Neural cell (in vitro differentiated cells): Measurements from ENCODE around the gene TAS2R9. TPM values are rescaled to one million over a fixed set of nuclear protein-coding genes. Genes with fewer than 3 reads are reported as not detected.
"Not testable (repeated sequence)": the region's sequence is repeated elsewhere in the genome, so short reads cannot be mapped to it uniquely, and the experiment has no call there.

Experiments used
- H2AFZ ChIP-seq: fragments of 200-600, 300-800 bp; sonication (generic), shearing (Covaris generic); 2 replicates; pipeline ENCODE4 v1.6.0; 2014; ENCODE audit warnings: low read depth, mild to moderate bottlenecking, antibody characterized with exemption, low read length, moderate library complexity
- H3F3A ChIP-seq: fragments of 200-600 bp; shearing (Covaris generic); 2 replicates; pipeline ENCODE4 v1.6.1; 2016; ENCODE audit warnings: mild to moderate bottlenecking, moderate library complexity, mixed read lengths, antibody characterized with exemption, low read length; ENCODE audit not compliant: insufficient read depth, poor library complexity, severe bottlenecking
- H3K27ac ChIP-seq: fragments of 200-600, 300-800 bp; sonication (generic), shearing (Covaris generic); 2 replicates; pipeline ENCODE4 v1.5.1; 2014; ENCODE audit warnings: mild to moderate bottlenecking, low read length, moderate library complexity
- H3K27me3 ChIP-seq: fragments of 300-800, 200-600 bp; sonication (generic), shearing (Covaris generic); 2 replicates; pipeline ENCODE4 v1.6.0; 2014; ENCODE audit warnings: mild to moderate bottlenecking, low read depth, low read length, moderate library complexity; ENCODE audit not compliant: insufficient read depth
- H3K36me3 ChIP-seq: fragments of 300-800, 200-600 bp; sonication (generic), shearing (Covaris generic); 2 replicates; pipeline ENCODE4 v1.5.1; 2014; ENCODE audit warnings: mild to moderate bottlenecking, antibody characterized with exemption, low read length, moderate library complexity; ENCODE audit not compliant: insufficient read depth
- H3K4me2 ChIP-seq: fragments of 300-800, 200-600 bp; sonication (generic), shearing (Covaris generic); 2 replicates; pipeline ENCODE4 v1.6.0; 2014; ENCODE audit warnings: mild to moderate bottlenecking, low read length
- H3K4me3 ChIP-seq: fragments of 300-800, 200-600 bp; sonication (generic), shearing (Covaris generic); 2 replicates; pipeline ENCODE4 v1.5.1; 2014; ENCODE audit warnings: mild to moderate bottlenecking, low read length, moderate library complexity
- H3K79me2 ChIP-seq: fragments of 200-600 bp; shearing (Covaris generic); replicated peaks from 2 replicates; pipeline ENCODE4 v1.6.0; 2014; ENCODE audit warnings: mild to moderate bottlenecking, low read length, moderate library complexity; ENCODE audit not compliant: insufficient read depth
- H3K9ac ChIP-seq: fragments of 300-800, 200-600 bp; sonication (generic), shearing (Covaris generic); 2 replicates; pipeline ENCODE4 v1.6.1; 2016; ENCODE audit warnings: mild to moderate bottlenecking, low read length, mixed read lengths
- H3K9me2 ChIP-seq: fragments of 200-600 bp; shearing (Covaris generic); 2 replicates; pipeline ENCODE4 v1.6.1; 2016; ENCODE audit warnings: mild to moderate bottlenecking, low read length, mixed read lengths; ENCODE audit not compliant: insufficient read depth
- H3K9me3 ChIP-seq: fragments of 200-600, 300-800 bp; sonication (generic), shearing (Covaris generic); 2 replicates; pipeline ENCODE4 v1.6.1; 2016; ENCODE audit warnings: mild to moderate bottlenecking, mixed run types, low read length, moderate library complexity, mixed read lengths
- H4K20me1 ChIP-seq: fragments of 200-600 bp; shearing (Covaris generic); 2 replicates; pipeline ENCODE4 v1.6.1; 2016; ENCODE audit warnings: mild to moderate bottlenecking, mixed run types; ENCODE audit not compliant: insufficient read depth
- CTCF ChIP-seq: fragments of 450-650 bp; IDR thresholded peaks from 2 replicates; pipeline ENCODE4 v1.5.1; 2014; ENCODE audit warnings: antibody characterized with exemption, mild to moderate bottlenecking, moderate library complexity; ENCODE audit not compliant: poor library complexity, severe bottlenecking
- EP300 ChIP-seq: fragments of 450-650 bp; conservative IDR thresholded peaks from 2 replicates; pipeline ENCODE4 v1.6.1; 2014; ENCODE audit warnings: antibody characterized with exemption, mild to moderate bottlenecking, moderate library complexity; ENCODE audit not compliant: poor library complexity, severe bottlenecking
- EZH2 ChIP-seq: fragments of 200-600, 300-800 bp; shearing (Covaris generic), sonication (generic); IDR thresholded peaks from 2 replicates; pipeline ENCODE4 v1.6.1; 2014; ENCODE audit warnings: antibody characterized with exemption, low read length, borderline replicate concordance, mild to moderate bottlenecking; ENCODE audit not compliant: insufficient read depth, poor library complexity, severe bottlenecking
- MXI1 ChIP-seq: fragments of 450-650 bp; conservative IDR thresholded peaks from 2 replicates; pipeline ENCODE4 v1.6.1; 2014; ENCODE audit warnings: antibody characterized with exemption, mild to moderate bottlenecking; ENCODE audit not compliant: poor library complexity, severe bottlenecking
- POLR2AphosphoS5 ChIP-seq: IDR thresholded peaks from 2 replicates; pipeline ENCODE4 v1.6.1; 2012
- RAD21 ChIP-seq: fragments of 450-650 bp; conservative IDR thresholded peaks from 2 replicates; pipeline ENCODE4 v1.6.1; 2014; ENCODE audit warnings: antibody characterized with exemption, mild to moderate bottlenecking, moderate library complexity
- REST ChIP-seq: IDR thresholded peaks from 2 replicates; pipeline ENCODE4 v1.6.1; 2012; ENCODE audit warnings: borderline replicate concordance
- SMC3 ChIP-seq: fragments of 450-650 bp; conservative IDR thresholded peaks from 2 replicates; pipeline ENCODE4 v1.6.1; 2014; ENCODE audit warnings: antibody characterized with exemption, mild to moderate bottlenecking, moderate library complexity; ENCODE audit not compliant: poor library complexity
- TAF1 ChIP-seq: IDR thresholded peaks from 2 replicates; pipeline ENCODE4 v1.6.1; 2012; ENCODE audit warnings: low read depth
- polyA plus RNA-seq: library from polyadenylated mRNA; depleted of rRNA; stranded (reverse); fragments of >200 nt; gene quantifications from 2 replicates; pipeline ENCODE4 v1.2.3, GENCODE V29; 2014

Gene TAS2R9
- polyA plus RNA-seq, 1 donor from 2014 or later = 0.32 TPM

DNA sequence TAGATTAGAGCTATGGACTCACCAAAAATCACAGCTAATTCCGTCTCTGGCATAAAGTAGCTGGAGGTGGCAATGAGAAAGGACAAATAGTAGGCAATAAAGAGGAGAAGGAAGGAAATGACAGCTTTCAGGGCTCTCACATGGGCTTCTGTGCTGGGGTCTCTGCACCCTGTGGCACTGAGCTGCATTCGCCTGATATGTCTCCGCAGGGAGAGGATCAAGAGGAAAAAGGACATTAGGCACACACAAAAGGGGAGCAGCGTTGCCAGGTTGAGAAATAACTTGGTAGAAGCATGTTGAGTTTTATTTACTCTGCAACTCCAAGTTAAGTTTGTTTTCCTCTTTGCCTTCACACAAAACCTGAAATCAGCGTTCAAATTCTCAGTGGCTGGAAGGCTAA lies 8.2 kb downstream of the TAS2R9 start:
- Histone ChIP-seq H3K27ac (no peak overlapping the region), H2AFZ (no peak overlapping the region), H3K79me2 (no peaks in the 10 kb centered on the region), H3K27me3 (no peaks in the 10 kb centered on the region), H3F3A (no peaks in the 10 kb centered on the region), H3K36me3 (no peaks in the 10 kb centered on the region), H3K4me3 (no peak overlapping the region), H3K9me3 (no peaks in the 10 kb centered on the region), H3K9me2 (no peaks in the 10 kb centered on the region), H3K9ac (no peak overlapping the region), H3K4me2 (no peak overlapping the region), H4K20me1 (no peaks in the 10 kb centered on the region)
- TF ChIP-seq CTCF (no peak), RAD21 (no peak), EZH2 (no peak), TAF1 (no peak), MXI1 (no peak), SMC3 (no peak), EP300 (no peak), REST (no peak)

DNA sequence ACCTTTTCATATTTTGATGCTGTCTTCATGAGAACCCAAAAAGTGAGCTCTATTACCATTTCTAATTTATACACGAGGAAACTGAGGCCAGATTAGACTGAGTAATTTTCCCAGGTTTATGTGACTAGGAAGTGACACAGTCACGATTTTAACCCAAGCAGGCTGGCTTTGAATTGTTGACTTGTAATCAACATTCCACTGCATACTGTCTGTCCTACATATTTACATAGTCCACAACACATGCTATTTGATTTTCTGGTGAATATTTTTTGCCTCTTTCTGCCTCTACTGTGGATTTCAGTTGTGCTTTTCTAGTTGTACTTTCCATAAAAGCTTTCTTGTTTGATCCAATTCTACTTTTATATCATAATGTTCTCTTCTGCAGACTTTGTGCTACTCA lies 15.7 kb downstream of the TAS2R9 start:
- no peak overlapping the region for H3K4me3 ChIP-seq
- H3K36me3 ChIP-seq = no peaks in the 10 kb centered on the region
- no peak overlapping the region for H3K9ac ChIP-seq
- H4K20me1 ChIP-seq = no peaks in the 10 kb centered on the region
- H3K27me3 ChIP-seq = no peaks in the 10 kb centered on the region
- H3K9me3 ChIP-seq = no peaks in the 10 kb centered on the region
- H3K4me2 ChIP-seq = no peak overlapping the region
- no peak overlapping the region for H2AFZ ChIP-seq
- no peaks in the 10 kb centered on the region for H3K9me2 ChIP-seq
- no peak overlapping the region for H3K27ac ChIP-seq
- TF ChIP-seq REST (no peak), CTCF (no peak), MXI1 (no peak), RAD21 (no peak), POLR2AphosphoS5 (no peak), EP300 (no peak), EZH2 (no peak), TAF1 (no peak), SMC3 (no peak)
- H3K79me2 ChIP-seq = no peaks in the 10 kb centered on the region
- no peaks in the 10 kb centered on the region for H3F3A ChIP-seq

DNA sequence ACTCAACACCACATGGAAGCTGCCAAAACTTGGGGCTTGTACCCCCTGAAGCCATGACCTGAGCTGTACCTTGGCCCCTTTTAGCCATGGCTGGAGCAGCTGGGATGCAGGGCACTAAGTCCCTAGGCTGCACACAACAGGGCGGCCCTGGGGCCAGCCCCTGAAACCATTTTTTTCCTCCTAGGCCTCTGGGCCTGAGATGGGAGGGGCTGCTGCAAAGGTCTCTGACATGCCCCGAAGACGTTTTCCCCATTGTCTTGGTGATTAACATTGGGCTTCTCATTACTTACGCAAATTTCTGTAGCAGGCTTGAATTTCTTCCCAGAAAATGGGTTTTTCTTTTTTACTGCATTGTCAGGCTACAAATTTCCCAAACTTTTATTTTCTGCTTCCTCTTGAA lies 18.2 kb downstream of the TAS2R9 start:
- not testable (repeated sequence) for H3F3A ChIP-seq, H3K9ac ChIP-seq, H3K9me3 ChIP-seq, H3K36me3 ChIP-seq, H3K4me3 ChIP-seq, H3K27me3 ChIP-seq, H3K9me2 ChIP-seq, H2AFZ ChIP-seq, H3K79me2 ChIP-seq, H3K4me2 ChIP-seq, H4K20me1 ChIP-seq, H3K27ac ChIP-seq
